ENCODE results near the gene DAB1.
A peak's percentile ranks its signal among the peaks of the same experiment; 100 is the strongest.

The DAB1 gene

DNA sequence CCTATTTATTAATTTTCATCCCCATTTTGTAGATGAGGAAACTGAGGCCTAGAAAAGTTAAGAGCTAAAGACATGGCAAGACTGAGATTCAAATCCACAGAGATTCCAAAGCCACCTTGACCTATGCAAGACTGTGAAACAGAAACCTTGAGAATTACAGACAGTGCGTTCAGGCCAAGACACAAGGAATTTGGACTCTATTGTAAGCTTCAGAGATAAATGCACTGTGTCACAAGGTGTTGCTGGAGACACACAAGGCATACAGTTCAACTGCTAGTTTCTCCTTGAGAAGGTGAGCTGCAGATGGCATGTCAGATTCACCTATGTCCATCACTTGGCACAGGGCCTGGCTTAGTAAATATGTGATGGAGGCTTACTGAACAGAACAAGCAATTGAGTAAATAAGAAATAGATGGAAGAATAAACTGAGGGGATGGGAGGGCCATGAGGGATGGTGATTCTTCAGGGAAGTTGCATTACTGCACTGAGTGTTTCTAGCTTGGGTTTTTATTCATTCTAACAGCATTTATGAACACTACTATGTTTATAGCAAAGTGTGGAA lies 215.0 kb downstream of the DAB1 start:
- no peak for DNase-seq (ENCODE audit: low read depth)
- TF ChIP-seq, protein P1, sequence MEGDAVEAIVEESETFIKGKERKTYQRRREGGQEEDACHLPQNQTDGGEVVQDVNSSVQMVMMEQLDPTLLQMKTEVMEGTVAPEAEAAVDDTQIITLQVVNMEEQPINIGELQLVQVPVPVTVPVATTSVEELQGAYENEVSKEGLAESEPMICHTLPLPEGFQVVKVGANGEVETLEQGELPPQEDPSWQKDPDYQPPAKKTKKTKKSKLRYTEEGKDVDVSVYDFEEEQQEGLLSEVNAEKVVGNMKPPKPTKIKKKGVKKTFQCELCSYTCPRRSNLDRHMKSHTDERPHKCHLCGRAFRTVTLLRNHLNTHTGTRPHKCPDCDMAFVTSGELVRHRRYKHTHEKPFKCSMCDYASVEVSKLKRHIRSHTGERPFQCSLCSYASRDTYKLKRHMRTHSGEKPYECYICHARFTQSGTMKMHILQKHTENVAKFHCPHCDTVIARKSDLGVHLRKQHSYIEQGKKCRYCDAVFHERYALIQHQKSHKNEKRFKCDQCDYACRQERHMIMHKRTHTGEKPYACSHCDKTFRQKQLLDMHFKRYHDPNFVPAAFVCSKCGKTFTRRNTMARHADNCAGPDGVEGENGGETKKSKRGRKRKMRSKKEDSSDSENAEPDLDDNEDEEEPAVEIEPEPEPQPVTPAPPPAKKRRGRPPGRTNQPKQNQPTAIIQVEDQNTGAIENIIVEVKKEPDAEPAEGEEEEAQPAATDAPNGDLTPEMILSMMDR (conservative IDR thresholded peaks at IDR 0.05; ENCODE audit: low read length): no peak
- H3K4me3 ChIP-seq (ENCODE audit: low read length): no peak overlapping the region

DNA sequence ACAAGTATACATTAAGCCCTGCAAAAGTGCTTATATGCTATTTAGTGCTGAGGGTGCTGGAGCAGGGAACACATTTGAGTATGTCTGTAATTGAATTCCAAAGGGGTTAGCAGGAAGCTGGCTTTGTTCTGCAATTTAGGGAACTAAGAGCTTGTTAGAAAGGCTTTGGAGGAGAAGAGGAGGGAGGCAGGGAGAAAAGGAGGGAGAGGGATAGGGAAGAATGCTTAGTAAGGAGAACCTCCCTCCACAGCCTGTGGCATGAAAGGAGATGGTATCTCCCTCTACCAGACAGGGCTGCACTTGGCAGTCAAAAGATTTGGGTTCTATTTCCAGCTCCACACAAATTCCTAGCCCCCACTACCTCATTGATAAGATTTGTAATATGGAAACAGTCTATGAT lies 217.8 kb downstream of the DAB1 start:
- TF ChIP-seq, protein P1 (conservative IDR thresholded peaks at IDR 0.05; ENCODE audit: low read length): no peak
- peak; percentile 15 for DNase-seq (ENCODE audit: low read depth)

DNA sequence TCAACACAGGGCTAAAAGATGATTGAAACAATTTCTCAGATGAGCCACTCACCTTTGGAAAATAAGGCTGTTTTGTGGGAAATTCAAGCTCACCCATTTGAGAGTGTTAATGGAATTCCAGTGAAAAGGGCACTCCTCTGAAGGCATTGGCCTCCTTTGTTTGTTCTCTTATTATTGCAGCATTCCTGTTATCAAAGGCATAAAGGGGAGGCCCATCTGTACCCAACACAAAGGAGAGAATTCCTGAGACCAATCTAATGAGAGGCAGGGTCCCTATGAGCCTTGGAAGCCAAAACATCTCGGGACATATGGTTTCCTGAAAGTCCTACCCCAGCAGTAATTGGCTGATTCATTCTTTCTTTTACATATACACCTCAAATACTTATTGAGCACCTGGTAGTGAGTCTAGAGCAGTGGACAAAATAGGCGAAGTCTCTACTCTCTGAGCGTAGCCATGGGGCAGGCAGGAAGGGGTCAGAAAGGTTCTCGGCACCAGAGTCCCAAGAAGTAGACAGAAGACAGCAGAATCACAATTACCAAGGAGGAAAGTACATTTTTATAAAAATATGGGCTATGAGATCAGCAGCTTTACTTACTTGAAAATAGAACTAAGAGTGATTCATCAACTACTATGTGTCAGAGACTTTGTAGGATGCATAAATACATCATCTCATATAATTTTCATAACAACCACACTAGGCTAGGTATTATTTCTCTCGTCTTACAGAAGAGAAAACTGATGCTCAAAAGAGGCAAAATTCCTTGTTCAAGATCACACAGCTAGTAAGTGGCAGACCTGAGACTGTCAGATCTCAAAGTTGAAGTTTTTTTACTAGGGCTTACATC lies 218.7 kb downstream of the DAB1 start:
- H3K4me3 ChIP-seq (ENCODE audit: low read length): no peak overlapping the region
- no peak for DNase-seq (ENCODE audit: low read depth)

More for the DNA sequence above, 217.8 kb downstream of the DAB1 start:
- H3K4me3 ChIP-seq (ENCODE audit: low read length): no peak overlapping the region

DNA sequence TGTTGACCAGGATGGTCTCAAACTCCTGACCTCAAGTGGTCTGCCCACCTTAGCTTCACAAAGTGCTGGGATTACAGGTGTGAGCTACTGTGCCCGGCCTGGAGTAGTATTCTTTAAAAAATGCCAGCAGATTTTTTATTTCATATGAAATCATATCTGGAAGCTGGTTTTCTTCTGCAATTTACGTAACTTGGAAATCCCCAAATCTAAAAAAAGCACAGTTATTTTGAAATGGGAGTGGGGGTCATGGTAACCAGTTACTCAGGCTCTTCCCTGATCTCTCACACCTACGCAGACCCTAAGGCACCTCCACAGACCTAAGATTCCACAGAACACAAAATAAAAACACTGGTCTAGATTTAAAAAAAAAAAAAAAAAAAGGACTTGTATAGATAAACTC lies 219.8 kb downstream of the DAB1 start:
- H3K4me3 ChIP-seq (ENCODE audit: low read length): no peak overlapping the region
- TF ChIP-seq, protein P1 (conservative IDR thresholded peaks at IDR 0.05; ENCODE audit: low read length): no peak
- no peak for DNase-seq (ENCODE audit: low read depth)

More for the DNA sequence above, 218.7 kb downstream of the DAB1 start:
- TF ChIP-seq, protein P1 (conservative IDR thresholded peaks at IDR 0.05; ENCODE audit: low read length): no peak

DNA sequence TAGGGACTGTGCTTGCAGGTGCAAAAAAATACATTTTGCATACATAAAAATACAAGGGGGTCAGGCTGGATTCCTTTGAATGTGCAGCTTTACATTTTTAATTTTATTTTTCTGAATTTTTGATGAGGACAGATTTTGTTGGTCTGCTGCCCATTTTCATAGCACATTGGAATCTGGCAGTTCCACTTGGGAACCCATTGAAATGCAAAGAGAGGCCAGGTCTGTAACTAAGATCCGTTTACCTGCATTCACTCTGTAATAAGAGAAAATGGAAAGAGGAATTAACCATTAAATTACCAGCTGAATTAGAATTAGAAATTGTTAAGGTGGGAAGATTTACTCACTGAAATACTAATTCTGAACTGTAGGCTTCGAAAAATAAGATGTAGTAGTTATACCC lies 221.6 kb downstream of the DAB1 start:
- TF ChIP-seq, protein P1 (conservative IDR thresholded peaks at IDR 0.05; ENCODE audit: low read length): no peak
- no peak for DNase-seq (ENCODE audit: low read depth)
- H3K4me3 ChIP-seq (ENCODE audit: low read length): no peak overlapping the region

DNA sequence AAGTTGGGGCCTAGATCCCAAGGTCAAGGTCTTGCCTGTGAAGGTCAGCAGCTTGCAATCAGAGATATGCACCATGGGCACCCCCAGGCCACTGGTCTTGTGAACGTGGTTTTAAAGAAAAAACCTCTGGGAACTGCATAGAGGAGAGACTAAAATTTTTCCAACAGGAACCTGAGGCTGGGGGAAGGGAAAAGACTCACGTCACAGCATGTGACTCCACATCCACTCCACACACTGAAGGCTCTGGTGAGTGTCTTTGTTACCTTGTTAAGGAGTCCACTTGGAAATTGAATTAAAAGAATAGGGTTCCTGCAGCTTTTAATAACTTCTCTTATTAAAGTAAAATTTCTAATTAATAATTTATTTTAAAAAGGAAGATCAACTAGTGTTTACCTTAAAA lies 224.9 kb downstream of the DAB1 start:
- no peak overlapping the region for H3K4me3 ChIP-seq (ENCODE audit: low read length)
- no peak for DNase-seq (ENCODE audit: low read depth)
- TF ChIP-seq, protein P1 (conservative IDR thresholded peaks at IDR 0.05; ENCODE audit: low read length): no peak

DNA sequence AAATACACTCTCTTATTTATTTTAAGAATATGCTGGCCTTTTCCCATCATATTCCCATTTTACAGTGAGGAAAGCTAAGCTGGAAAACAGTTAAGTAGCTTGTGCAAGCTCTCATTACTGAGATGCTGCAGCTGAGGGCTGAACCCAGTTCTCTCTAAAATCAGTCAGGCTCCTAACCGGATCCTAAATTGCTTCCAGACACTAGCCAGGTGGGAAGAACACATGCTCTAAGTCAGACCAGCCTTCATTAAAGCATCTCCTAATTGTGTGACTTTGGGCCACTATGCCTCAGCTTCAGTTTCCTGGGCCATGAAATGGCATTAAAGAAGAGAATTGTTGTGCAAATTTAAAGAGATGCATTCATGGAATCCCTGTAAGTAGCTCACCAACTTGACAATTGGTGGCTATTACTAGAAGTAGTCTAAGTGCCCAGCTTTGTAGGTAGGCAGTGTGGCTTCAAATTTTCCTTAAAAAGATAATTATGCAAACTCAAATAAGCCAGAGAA lies 228.4 kb downstream of the DAB1 start:
- H3K4me3 ChIP-seq (ENCODE audit: low read length): no peak overlapping the region
- TF ChIP-seq, protein P1 (conservative IDR thresholded peaks at IDR 0.05; ENCODE audit: low read length): no peak
- DNase-seq (ENCODE audit: low read depth): no peak

Measured in AG10803 (cell line).